ENCODE data around the gene YWHAH. TPM values are rescaled to one million over a fixed set of nuclear protein-coding genes. Genes with fewer than 3 reads are reported as not detected.

YWHAH gene
- total RNA-seq (100 to 1,000 TPM; 185 to 198 TPM), polyA plus RNA-seq (113 TPM)

DNA sequence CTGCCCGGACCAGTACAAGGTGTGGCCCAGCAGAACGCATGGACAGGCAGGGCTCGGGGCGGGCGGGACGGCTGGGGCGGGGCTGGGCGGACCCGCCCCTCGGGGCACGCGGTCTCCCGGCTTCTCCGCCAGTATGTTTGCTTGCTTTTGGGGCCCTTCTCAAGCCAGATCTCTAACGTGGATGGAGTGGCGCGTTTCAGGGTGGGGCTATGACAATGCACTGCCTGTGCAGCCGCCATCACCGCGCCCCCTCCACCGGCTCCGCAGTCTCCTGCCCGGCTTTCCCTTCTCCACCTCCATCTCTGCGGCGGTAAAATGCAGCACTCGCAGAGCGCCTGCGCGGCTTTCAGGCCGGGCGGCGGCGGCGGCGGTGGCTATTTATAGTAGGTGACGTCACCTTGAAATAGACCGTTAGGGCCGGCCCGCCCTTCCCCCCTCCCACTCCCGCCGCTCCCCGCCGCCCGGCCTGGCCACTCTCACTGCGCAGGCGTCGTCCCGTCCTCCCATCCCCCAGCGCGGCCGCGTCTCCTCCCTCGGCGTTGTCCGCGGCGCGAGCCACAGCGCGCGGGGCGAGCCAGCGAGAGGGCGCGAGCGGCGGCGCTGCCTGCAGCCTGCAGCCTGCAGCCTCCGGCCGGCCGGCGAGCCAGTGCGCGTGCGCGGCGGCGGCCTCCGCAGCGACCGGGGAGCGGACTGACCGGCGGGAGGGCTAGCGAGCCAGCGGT, at the start of gene YWHAH:
TSS of gene YWHAH (plus strand) at position 558 of the 722 bp plus-strand sequence. CDS start 199 bp downstream, outside the sequence.
- Mint-ChIP-seq H3K36me3 (peaks cover 0 to 17% (median 3%) of the 10 kb centered on the region in 3 donors), H3K4me1 (peaks cover 11 to 13% (median 13%) of the 10 kb centered on the region in 3 donors), H3K27me3 (no peaks in the 10 kb centered on the region), H3K9me3 (no peaks in the 10 kb centered on the region), H3K4me3 (peak within 1 kb of the TSS in 5 of 7 donors; percentile 89 to 96 (median 95)), H3K27ac (peak within 1 kb of the TSS; percentile 76 to 96 (median 92))
- peak within 1 kb of the TSS; percentile 89 for H3K27ac ChIP-seq (ENCODE audit: low read depth, low read length)
- ChIA-PET CTCF (interaction anchor here (1.1 kb wide), 1 partner anchor 26 kb away, joined by 3 read pairs; no protein-coding TSS in a partner anchor), POLR2A (interaction anchor here (1.8 to 3.9 kb wide), 2 partner anchors 267 to 282 kb away, joined by 4 to 16 read pairs; partner anchors contain the start of gene PISD)
- peak; percentile 80 to 92 (median 83) for DNase-seq
- no peaks in the 10 kb centered on the region for H3K36me3 ChIP-seq (ENCODE audit: insufficient read depth, low read length)
- peak within 1 kb of the TSS; percentile 69 for H3K4me3 ChIP-seq (ENCODE audit: low read length)
- H3K27me3 ChIP-seq (ENCODE audit: insufficient read depth, low read length, poor library complexity, severe bottlenecking): no peaks in the 10 kb centered on the region
- peaks cover 24% of the 10 kb centered on the region for H3K4me1 ChIP-seq (ENCODE audit: insufficient read depth, low read length)
- no peaks in the 10 kb centered on the region for H3K9me3 ChIP-seq (ENCODE audit: low read length)

- H3K27ac Mint-ChIP-seq: peak overlapping the region in 2 of 8 donors; percentile 2 to 52
- H3K4me3 ChIP-seq (ENCODE audit: low read length): no peak overlapping the region
- DNase-seq: no peak
- no peaks in the 10 kb centered on the region for H3K27me3 Mint-ChIP-seq
- H3K27ac ChIP-seq (ENCODE audit: low read depth, low read length): peak overlapping the region; percentile 65
- H3K9me3 Mint-ChIP-seq: no peaks in the 10 kb centered on the region
- H3K4me1 Mint-ChIP-seq: no peaks in the 10 kb centered on the region
- H3K4me3 Mint-ChIP-seq: no peak overlapping the region
- H3K36me3 ChIP-seq (ENCODE audit: insufficient read depth, low read length): peaks cover 10% of the 10 kb centered on the region
- POLR2A ChIA-PET: no interaction called here
- H3K4me1 ChIP-seq (ENCODE audit: insufficient read depth, low read length): no peaks in the 10 kb centered on the region
- H3K9me3 ChIP-seq (ENCODE audit: low read length): no peaks in the 10 kb centered on the region
- H3K27me3 ChIP-seq (ENCODE audit: insufficient read depth, low read length, poor library complexity, severe bottlenecking): no peaks in the 10 kb centered on the region
- CTCF ChIA-PET: interaction anchor here (1.2 kb wide), 1 partner anchor 75 kb away, joined by 3 read pairs; no protein-coding TSS in a partner anchor
- H3K36me3 Mint-ChIP-seq: peaks cover 0 to 69% (median 16%) of the 10 kb centered on the region in 3 donors
Measured at GRCh38 chr22:31895411-31896123, 48.8 kb upstream of the YWHAH start.

DNA sequence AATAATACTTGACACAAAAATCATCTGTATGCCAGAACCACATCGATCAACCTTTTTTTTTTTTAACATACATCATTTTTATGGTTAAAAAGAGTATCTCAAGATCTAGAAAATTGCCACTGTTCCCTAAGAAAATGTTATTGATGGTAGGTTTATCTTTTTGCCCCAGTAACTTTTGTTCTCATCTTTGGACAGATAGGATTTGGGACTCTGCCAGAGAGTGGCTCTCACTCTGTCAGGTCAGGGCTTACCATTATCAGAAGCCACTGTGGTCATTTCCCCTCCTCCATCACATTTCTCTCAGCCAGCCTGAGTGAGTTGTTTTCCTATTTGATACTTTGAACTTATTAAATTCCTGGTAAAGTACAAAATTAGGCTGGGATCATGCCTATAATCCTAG, 47.9 kb upstream of the YWHAH start:
- no peak for DNase-seq
- H3K4me3 Mint-ChIP-seq: no peak overlapping the region
- Histone ChIP-seq H3K9me3 (ENCODE audit: low read length) (no peaks in the 10 kb centered on the region), H3K27ac (ENCODE audit: low read depth, low read length) (peak overlapping the region; percentile 65), H3K4me3 (ENCODE audit: low read length) (no peak overlapping the region), H3K4me1 (ENCODE audit: insufficient read depth, low read length) (no peaks in the 10 kb centered on the region), H3K27me3 (ENCODE audit: insufficient read depth, low read length, poor library complexity, severe bottlenecking) (no peaks in the 10 kb centered on the region), H3K36me3 (ENCODE audit: insufficient read depth, low read length) (peaks cover 13% of the 10 kb centered on the region)
- no peaks in the 10 kb centered on the region for H3K4me1 Mint-ChIP-seq
- H3K27ac Mint-ChIP-seq: peak overlapping the region in 1 of 8 donors; percentile 24
- H3K27me3 Mint-ChIP-seq: no peaks in the 10 kb centered on the region
- ChIA-PET POLR2A (no interaction called here), CTCF (no interaction called here)
- H3K36me3 Mint-ChIP-seq: peaks cover 0 to 66% (median 12%) of the 10 kb centered on the region in 3 donors
- H3K9me3 Mint-ChIP-seq: no peaks in the 10 kb centered on the region

DNA sequence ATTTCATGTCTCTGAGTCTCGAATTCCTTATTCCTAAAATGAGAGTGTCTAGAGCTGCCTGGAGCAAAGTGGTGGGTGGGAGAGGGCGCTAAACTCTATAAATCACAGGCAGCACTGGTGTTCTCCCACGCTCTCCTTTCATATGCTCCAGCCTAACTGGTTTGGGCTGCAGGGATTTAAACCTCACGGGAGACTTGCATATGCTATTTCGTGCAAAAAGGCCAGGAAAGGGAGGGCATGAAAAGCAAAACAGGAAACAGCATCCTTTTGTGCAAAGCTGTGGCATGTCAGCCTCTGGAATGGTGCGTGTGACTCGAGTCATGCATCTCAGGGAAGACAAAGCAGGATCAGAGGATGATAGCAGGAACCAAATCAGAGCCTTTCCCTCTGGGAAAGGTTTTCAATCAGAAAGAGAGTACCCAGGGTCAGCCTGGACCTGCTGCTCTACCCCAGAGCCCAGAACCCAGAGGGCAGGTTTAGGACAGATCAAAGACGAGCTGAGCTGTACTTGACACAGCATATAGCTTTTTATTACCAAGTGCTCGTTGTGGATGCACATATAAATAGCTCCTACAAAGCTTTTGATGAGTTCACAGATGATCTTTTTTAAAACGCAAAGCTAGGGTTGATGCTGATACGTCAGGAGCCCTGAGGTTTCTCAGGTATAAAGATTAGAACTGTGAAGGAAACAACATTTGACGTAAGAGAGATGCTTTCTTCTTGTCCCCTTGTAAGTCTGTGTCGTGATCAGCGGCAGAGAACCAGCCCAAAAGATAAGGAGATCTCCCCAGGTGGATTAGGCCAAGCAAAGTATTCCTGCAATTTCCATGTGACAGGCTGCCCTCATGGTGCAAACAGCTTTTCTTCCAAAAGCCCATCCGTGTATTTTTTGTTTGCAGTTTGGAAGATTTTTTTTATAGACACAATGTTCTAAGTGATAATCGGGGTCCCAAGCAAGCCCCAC, 46.2 kb upstream of the YWHAH start:
- CTCF ChIA-PET: interaction anchor here (0.6 to 0.7 kb wide), 2 partner anchors 10 to 242 kb away, joined by 3 read pairs; no protein-coding TSS in a partner anchor
- Mint-ChIP-seq H3K27ac (peak overlapping the region in 1 of 8 donors; percentile 63), H3K36me3 (peaks cover 0 to 69% (median 12%) of the 10 kb centered on the region in 3 donors), H3K4me1 (no peaks in the 10 kb centered on the region), H3K27me3 (no peaks in the 10 kb centered on the region), H3K9me3 (no peaks in the 10 kb centered on the region), H3K4me3 (no peak overlapping the region)
- H3K36me3 ChIP-seq (ENCODE audit: insufficient read depth, low read length): peaks cover 16% of the 10 kb centered on the region
- no peaks in the 10 kb centered on the region for H3K27me3 ChIP-seq (ENCODE audit: insufficient read depth, low read length, poor library complexity, severe bottlenecking)
- POLR2A ChIA-PET: no interaction called here
- DNase-seq: peak in 1 of 5 donors; percentile 13
- no peak overlapping the region for H3K27ac ChIP-seq (ENCODE audit: low read depth, low read length)
- H3K9me3 ChIP-seq (ENCODE audit: low read length): no peaks in the 10 kb centered on the region
- no peak overlapping the region for H3K4me3 ChIP-seq (ENCODE audit: low read length)
- no peaks in the 10 kb centered on the region for H3K4me1 ChIP-seq (ENCODE audit: insufficient read depth, low read length)

GRCh38 chr22:31898926-31899325, 45.4 kb upstream of the YWHAH start:
- no peak for DNase-seq
- no peaks in the 10 kb centered on the region for H3K4me1 ChIP-seq (ENCODE audit: insufficient read depth, low read length)
- no peaks in the 10 kb centered on the region for H3K27me3 ChIP-seq (ENCODE audit: insufficient read depth, low read length, poor library complexity, severe bottlenecking)
- Mint-ChIP-seq H3K4me3 (no peak overlapping the region), H3K27ac (no peak overlapping the region), H3K36me3 (peaks cover 0 to 65% (median 14%) of the 10 kb centered on the region in 3 donors), H3K9me3 (no peaks in the 10 kb centered on the region), H3K4me1 (no peaks in the 10 kb centered on the region), H3K27me3 (no peaks in the 10 kb centered on the region)
- H3K9me3 ChIP-seq (ENCODE audit: low read length): no peaks in the 10 kb centered on the region
- no peak overlapping the region for H3K4me3 ChIP-seq (ENCODE audit: low read length)
- H3K36me3 ChIP-seq (ENCODE audit: insufficient read depth, low read length): peaks cover 16% of the 10 kb centered on the region
- POLR2A ChIA-PET: no interaction called here
- CTCF ChIA-PET: no interaction called here
- H3K27ac ChIP-seq (ENCODE audit: low read depth, low read length): no peak overlapping the region

GRCh38 chr22:31899669-31900068, 44.7 kb upstream of the YWHAH start:
- DNase-seq: no peak
- no peak overlapping the region for H3K4me3 Mint-ChIP-seq

DNA sequence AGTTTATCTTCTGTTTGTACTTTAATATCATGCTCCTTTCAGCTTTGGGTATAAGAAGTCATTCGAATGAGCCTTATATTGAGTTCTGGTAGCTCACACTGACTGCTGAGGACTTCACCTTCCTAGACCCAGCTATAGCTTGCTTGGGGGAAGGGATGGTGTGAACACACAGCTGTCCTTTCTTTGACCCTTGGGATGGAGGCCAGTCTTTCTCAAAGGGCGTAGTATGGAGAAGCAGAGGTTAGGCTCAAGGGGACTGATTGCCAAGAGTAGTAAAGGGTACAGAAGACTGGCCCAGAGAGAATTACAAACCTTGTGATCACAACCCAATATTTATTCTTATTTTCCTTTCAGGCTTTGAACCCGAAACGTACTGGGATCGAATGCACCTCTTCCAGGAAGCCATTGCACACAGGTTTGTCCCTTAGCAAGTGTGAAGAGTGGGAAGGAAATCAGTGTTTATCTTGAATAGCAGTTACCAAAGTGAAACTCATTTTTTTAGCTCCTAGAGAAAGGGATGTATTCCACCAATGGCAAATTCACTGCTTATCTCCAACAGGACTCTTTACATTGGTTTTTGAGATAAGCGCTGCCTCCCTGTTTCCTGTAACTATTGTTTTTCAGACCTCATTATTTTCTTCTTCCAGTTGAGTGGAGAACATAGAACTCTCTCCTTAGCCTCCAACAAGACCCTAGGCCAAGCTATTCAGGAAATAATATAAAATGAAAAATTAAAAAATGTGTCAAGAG, 42.8 kb upstream of the YWHAH start:
- ChIA-PET CTCF (no interaction called here), POLR2A (no interaction called here)
- Histone ChIP-seq H3K27me3 (ENCODE audit: insufficient read depth, low read length, poor library complexity, severe bottlenecking) (no peaks in the 10 kb centered on the region), H3K4me3 (ENCODE audit: low read length) (no peak overlapping the region), H3K36me3 (ENCODE audit: insufficient read depth, low read length) (peaks cover 11% of the 10 kb centered on the region), H3K4me1 (ENCODE audit: insufficient read depth, low read length) (no peaks in the 10 kb centered on the region), H3K9me3 (ENCODE audit: low read length) (no peaks in the 10 kb centered on the region), H3K27ac (ENCODE audit: low read depth, low read length) (peak overlapping the region; percentile 16)
- no peak overlapping the region for H3K4me3 Mint-ChIP-seq
- H3K27ac Mint-ChIP-seq: peak overlapping the region in 2 of 8 donors; percentile 47 to 71
- DNase-seq: no peak
- no peaks in the 10 kb centered on the region for H3K4me1 Mint-ChIP-seq
- peaks cover 4 to 69% (median 18%) of the 10 kb centered on the region in 3 donors for H3K36me3 Mint-ChIP-seq
- no peaks in the 10 kb centered on the region for H3K9me3 Mint-ChIP-seq
- H3K27me3 Mint-ChIP-seq: no peaks in the 10 kb centered on the region

More at GRCh38 chr22:31899669-31900068, 44.7 kb upstream of the YWHAH start:
- Histone ChIP-seq H3K27me3 (ENCODE audit: insufficient read depth, low read length, poor library complexity, severe bottlenecking) (no peaks in the 10 kb centered on the region), H3K4me1 (ENCODE audit: insufficient read depth, low read length) (no peaks in the 10 kb centered on the region), H3K27ac (ENCODE audit: low read depth, low read length) (no peak overlapping the region), H3K4me3 (ENCODE audit: low read length) (no peak overlapping the region), H3K36me3 (ENCODE audit: insufficient read depth, low read length) (peaks cover 16% of the 10 kb centered on the region), H3K9me3 (ENCODE audit: low read length) (no peaks in the 10 kb centered on the region)
- no peaks in the 10 kb centered on the region for H3K27me3 Mint-ChIP-seq
- POLR2A ChIA-PET: no interaction called here
- peaks cover 0 to 67% (median 16%) of the 10 kb centered on the region in 3 donors for H3K36me3 Mint-ChIP-seq
- H3K9me3 Mint-ChIP-seq: no peaks in the 10 kb centered on the region
- CTCF ChIA-PET: no interaction called here
- peak overlapping the region in 1 of 8 donors; percentile 23 for H3K27ac Mint-ChIP-seq
- H3K4me1 Mint-ChIP-seq: no peaks in the 10 kb centered on the region

All from CD8-positive, alpha-beta memory T cell (primary cell).